Activated CD8-positive, alpha-beta T cell treated with anti-CD3 and anti-CD28 coated beads, Interleukin-2, amount 10 ng/mL, durations not matched to agents 7 days and 5 days (primary cell): ENCODE results near the gene FZD10. TPM values are rescaled to one million over a fixed set of nuclear protein-coding genes. Genes with fewer than 3 reads are reported as not detected.

Source experiments
- ATAC-seq: fragments of 150-1000 bp; cut with Tn5 transposase; one replicate; pipeline ENCODE4 v1.10.0; 2021; ENCODE audit warnings: moderate library complexity
- CTCF ChIA-PET: fragments of 350-600 bp; sonication (Branson Sonifier 250); formaldehyde crosslinking; loops from one replicate; lab custom pipeline; 2021; ENCODE audit warnings: antibody characterized with exemption; lab: Charles Lee
- POLR2A ChIA-PET: fragments of 350-600 bp; sonication (Branson Sonifier 250); formaldehyde crosslinking; loops from one replicate; lab custom pipeline; 2021; ENCODE audit warnings: antibody characterized with exemption; lab: Charles Lee
- DNase-seq: peaks from one replicate; pipeline ENCODE4 v3.0.0-alpha.2; 2020
- H3K27ac Mint-ChIP-seq: one replicate; pipeline ENCODE4 v1.8.0; 2021; ENCODE audit warnings: mild to moderate bottlenecking, mixed read lengths
- H3K27me3 Mint-ChIP-seq: one replicate; pipeline ENCODE4 v1.8.0; 2021; ENCODE audit warnings: low read depth, mixed read lengths
- H3K36me3 Mint-ChIP-seq: one replicate; pipeline ENCODE4 v1.8.0; 2021; ENCODE audit warnings: low read depth, mixed read lengths
- H3K4me1 Mint-ChIP-seq: one replicate; pipeline ENCODE4 v1.8.0; 2021; ENCODE audit warnings: low read depth, mixed read lengths
- H3K4me3 Mint-ChIP-seq: one replicate; pipeline ENCODE4 v1.8.0; 2021; ENCODE audit warnings: mild to moderate bottlenecking, mixed read lengths
- H3K9me3 Mint-ChIP-seq: one replicate; pipeline ENCODE4 v1.8.0; 2022; ENCODE audit warnings: mixed read lengths; ENCODE audit not compliant: insufficient read depth
- total RNA-seq, 2 experiments: library from RNA; stranded (reverse); gene quantifications; one replicate each; pipeline ENCODE4 v1.2.3, GENCODE V29; 2021

The FZD10 gene
- total RNA-seq, 2 experiments from 2014 or later = not detected

DNA sequence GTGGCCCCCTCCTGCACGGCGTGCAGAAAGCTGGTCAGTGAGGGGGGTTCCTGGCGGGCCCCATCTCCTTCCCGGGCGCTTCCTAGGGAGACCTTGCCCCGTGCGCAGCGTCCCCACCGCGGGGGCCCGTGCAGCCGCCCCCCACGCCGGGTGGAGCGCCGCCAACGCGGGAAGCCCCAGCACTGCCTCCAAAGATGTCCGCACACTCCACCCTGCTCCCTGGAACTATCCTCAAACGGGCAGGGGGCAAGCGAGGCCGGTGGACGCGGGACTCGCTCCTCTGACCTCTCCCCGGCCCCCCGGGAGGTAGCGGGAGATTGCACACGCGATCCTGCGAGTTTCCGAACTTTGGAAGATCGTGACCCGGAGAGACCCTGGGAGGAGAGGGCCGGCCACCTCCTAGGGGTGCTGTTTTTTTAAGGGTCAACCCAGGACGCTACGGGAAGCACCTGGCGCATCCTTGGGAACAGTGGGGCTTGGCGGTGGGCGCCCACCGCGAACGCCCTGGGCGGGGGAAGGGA, 1.5 kb upstream of the FZD10 start:
- DNase-seq (no peak), ATAC-seq (no peak)
- Mint-ChIP-seq H3K36me3 (peaks cover 4% of the 10 kb centered on the region), H3K27me3 (peaks cover 26% of the 10 kb centered on the region), H3K4me3 (no peak overlapping the region), H3K27ac (no peak overlapping the region), H3K9me3 (no peaks in the 10 kb centered on the region), H3K4me1 (peaks cover 4% of the 10 kb centered on the region)
- POLR2A ChIA-PET = no interaction called here
- CTCF ChIA-PET = no interaction called here

DNA sequence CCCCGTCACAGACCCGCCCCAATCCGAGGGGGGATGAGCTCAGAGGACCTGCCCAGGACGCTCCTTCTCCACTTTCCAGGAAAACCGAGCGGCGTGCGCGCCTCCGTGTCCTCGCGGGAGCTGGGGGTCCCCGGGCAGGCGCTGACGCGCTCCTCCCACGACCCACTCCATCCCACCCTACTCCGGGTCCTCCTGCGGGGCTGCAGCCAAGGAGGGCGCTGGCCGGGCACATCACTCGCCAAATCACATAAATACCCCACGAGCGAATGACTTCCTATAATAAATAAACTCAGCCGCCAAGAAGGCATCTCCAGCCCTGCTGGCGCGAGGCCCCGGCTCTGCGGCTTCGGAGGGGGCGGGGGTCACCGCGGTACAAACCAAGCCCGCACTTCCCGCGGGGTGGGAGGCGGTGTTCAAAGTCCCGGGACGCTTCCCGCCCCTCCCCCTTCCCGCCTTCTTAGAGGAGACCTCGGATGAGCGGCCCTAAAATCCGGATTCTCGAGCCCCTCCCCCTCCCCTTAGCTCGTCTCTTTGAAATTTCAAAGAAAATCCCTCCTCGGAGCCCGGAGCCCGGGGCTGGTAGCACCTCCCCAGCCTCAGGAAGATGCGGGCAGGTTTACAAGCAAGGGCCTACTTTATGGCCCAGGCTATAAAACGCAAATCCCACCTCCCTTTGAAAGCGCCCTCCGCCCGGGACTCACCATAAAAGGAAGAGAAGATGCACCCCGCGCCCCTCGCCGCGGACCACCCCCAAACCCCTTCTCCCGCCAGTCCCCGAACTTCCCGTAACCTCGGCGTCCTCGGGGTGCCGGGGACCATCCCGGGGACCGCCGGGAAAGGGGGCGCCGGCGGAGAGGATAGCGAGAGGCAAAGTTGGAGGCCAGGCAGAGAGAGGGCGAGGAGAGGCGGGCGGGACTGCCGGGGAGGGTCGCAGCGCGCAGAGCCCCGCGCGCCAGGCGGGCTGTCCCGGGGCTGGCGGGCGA, 712 bp upstream of the FZD10 start:
- Mint-ChIP-seq H3K4me1 (peaks cover 4% of the 10 kb centered on the region), H3K27ac (no peak overlapping the region), H3K9me3 (no peaks in the 10 kb centered on the region), H3K27me3 (peaks cover 33% of the 10 kb centered on the region), H3K4me3 (peak overlapping the region; percentile 18), H3K36me3 (peaks cover 4% of the 10 kb centered on the region)
- no peak for ATAC-seq
- no peak for DNase-seq
- ChIA-PET POLR2A (no interaction called here), CTCF (no interaction called here)

DNA sequence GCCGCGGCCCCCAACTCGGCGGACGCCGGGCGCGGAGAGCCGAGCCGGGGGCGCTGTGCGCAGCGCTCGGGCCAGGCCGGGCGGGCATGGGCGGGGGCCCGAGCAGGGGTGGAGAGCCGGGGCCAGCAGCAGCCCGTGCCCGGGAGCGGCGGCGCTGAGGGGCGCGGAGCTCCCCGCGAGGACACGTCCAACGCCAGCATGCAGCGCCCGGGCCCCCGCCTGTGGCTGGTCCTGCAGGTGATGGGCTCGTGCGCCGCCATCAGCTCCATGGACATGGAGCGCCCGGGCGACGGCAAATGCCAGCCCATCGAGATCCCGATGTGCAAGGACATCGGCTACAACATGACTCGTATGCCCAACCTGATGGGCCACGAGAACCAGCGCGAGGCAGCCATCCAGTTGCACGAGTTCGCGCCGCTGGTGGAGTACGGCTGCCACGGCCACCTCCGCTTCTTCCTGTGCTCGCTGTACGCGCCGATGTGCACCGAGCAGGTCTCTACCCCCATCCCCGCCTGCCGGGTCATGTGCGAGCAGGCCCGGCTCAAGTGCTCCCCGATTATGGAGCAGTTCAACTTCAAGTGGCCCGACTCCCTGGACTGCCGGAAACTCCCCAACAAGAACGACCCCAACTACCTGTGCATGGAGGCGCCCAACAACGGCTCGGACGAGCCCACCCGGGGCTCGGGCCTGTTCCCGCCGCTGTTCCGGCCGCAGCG, 639 bp downstream of the FZD10 start:
- H3K27ac Mint-ChIP-seq = no peak overlapping the region
- ChIA-PET POLR2A (no interaction called here), CTCF (no interaction called here)
- H3K27me3 Mint-ChIP-seq = peaks cover 39% of the 10 kb centered on the region
- H3K36me3 Mint-ChIP-seq = peaks cover 4% of the 10 kb centered on the region
- H3K4me3 Mint-ChIP-seq = no peak overlapping the region
- H3K9me3 Mint-ChIP-seq = no peaks in the 10 kb centered on the region
- no peak for DNase-seq
- H3K4me1 Mint-ChIP-seq = peaks cover 4% of the 10 kb centered on the region
- no peak for ATAC-seq

DNA sequence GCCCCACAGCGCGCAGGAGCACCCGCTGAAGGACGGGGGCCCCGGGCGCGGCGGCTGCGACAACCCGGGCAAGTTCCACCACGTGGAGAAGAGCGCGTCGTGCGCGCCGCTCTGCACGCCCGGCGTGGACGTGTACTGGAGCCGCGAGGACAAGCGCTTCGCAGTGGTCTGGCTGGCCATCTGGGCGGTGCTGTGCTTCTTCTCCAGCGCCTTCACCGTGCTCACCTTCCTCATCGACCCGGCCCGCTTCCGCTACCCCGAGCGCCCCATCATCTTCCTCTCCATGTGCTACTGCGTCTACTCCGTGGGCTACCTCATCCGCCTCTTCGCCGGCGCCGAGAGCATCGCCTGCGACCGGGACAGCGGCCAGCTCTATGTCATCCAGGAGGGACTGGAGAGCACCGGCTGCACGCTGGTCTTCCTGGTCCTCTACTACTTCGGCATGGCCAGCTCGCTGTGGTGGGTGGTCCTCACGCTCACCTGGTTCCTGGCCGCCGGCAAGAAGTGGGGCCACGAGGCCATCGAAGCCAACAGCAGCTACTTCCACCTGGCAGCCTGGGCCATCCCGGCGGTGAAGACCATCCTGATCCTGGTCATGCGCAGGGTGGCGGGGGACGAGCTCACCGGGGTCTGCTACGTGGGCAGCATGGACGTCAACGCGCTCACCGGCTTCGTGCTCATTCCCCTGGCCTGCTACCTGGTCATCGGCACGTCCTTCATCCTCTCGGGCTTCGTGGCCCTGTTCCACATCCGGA, 1.4 kb downstream of the FZD10 start:
- H3K4me3 Mint-ChIP-seq = peak overlapping the region; percentile 45
- peak overlapping the region; percentile 65 for H3K27ac Mint-ChIP-seq
- CTCF ChIA-PET = no interaction called here
- POLR2A ChIA-PET = no interaction called here
- no peak for ATAC-seq
- no peak for DNase-seq
- peaks cover 4% of the 10 kb centered on the region for H3K4me1 Mint-ChIP-seq
- H3K27me3 Mint-ChIP-seq = peaks cover 42% of the 10 kb centered on the region
- no peaks in the 10 kb centered on the region for H3K9me3 Mint-ChIP-seq
- peaks cover 4% of the 10 kb centered on the region for H3K36me3 Mint-ChIP-seq

DNA sequence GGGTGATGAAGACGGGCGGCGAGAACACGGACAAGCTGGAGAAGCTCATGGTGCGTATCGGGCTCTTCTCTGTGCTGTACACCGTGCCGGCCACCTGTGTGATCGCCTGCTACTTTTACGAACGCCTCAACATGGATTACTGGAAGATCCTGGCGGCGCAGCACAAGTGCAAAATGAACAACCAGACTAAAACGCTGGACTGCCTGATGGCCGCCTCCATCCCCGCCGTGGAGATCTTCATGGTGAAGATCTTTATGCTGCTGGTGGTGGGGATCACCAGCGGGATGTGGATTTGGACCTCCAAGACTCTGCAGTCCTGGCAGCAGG, 1.9 kb downstream of the FZD10 start:
- H3K4me1 Mint-ChIP-seq = peaks cover 4% of the 10 kb centered on the region
- H3K4me3 Mint-ChIP-seq = no peak overlapping the region
- H3K27ac Mint-ChIP-seq = no peak overlapping the region
- ChIA-PET CTCF (no interaction called here), POLR2A (no interaction called here)
- H3K36me3 Mint-ChIP-seq = peaks cover 4% of the 10 kb centered on the region
- no peaks in the 10 kb centered on the region for H3K9me3 Mint-ChIP-seq
- H3K27me3 Mint-ChIP-seq = peaks cover 44% of the 10 kb centered on the region
- ATAC-seq (no peak), DNase-seq (no peak)

DNA sequence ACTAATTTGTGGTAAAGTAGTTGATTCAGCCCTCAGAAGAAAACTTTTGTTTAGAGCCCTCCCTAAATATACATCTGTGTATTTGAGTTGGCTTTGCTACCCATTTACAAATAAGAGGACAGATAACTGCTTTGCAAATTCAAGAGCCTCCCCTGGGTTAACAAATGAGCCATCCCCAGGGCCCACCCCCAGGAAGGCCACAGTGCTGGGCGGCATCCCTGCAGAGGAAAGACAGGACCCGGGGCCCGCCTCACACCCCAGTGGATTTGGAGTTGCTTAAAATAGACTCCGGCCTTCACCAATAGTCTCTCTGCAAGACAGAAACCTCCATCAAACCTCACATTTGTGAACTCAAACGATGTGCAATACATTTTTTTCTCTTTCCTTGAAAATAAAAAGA, 2.7 kb downstream of the FZD10 start:
- DNase-seq (no peak), ATAC-seq (no peak)
- Mint-ChIP-seq H3K27ac (no peak overlapping the region), H3K27me3 (peaks cover 45% of the 10 kb centered on the region), H3K9me3 (no peaks in the 10 kb centered on the region), H3K4me3 (no peak overlapping the region), H3K36me3 (peaks cover 4% of the 10 kb centered on the region), H3K4me1 (peaks cover 4% of the 10 kb centered on the region)
- ChIA-PET POLR2A (no interaction called here), CTCF (no interaction called here)

DNA sequence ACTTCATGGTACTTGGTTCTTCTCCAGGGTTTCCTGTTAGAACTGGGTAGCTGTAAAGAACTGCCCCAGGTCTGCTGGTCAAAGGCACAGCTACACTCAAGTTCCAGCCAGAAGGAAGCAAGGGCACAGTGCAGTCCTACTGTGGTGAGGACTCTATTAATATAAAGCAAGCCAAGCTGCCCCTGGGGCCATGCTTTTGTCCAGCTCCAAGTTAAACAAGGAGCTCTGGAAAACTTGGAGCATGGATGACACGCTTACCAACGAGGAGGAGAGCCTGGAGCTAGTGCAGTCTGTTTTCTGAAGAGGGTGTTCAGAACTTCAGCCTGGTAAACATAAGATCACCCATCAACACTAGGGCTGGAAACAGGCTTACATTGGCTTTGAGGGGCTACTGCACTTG, 4.0 kb downstream of the FZD10 start:
- CTCF ChIA-PET = no interaction called here
- Mint-ChIP-seq H3K27ac (no peak overlapping the region), H3K27me3 (peaks cover 49% of the 10 kb centered on the region), H3K36me3 (peaks cover 4% of the 10 kb centered on the region), H3K9me3 (no peaks in the 10 kb centered on the region), H3K4me1 (peaks cover 4% of the 10 kb centered on the region), H3K4me3 (no peak overlapping the region)
- DNase-seq (no peak), ATAC-seq (no peak)
- POLR2A ChIA-PET = no interaction called here

DNA sequence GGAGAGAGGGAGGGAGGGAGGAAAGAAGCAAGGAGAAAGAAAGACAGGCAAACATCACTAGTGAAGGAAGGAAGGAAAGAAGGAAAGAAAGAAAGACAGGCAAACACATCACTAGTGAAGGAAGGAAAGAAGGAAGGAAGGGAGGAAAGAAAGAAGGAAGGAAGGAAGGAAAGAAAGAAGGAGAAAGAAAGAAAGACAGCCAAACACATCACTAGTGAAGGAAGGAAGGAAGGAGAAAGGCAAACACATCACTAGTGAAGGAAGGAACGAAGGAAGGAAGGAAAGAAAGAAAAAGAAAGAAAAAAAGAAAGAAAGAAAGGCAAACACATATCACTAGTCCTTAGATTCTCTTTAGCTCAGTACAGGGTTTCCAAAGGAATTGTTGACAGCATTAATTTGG, 5.3 kb downstream of the FZD10 start:
- POLR2A ChIA-PET = no interaction called here
- CTCF ChIA-PET = interaction anchor here (1.1 kb wide), 1 partner anchor 142 kb away, joined by 4 read pairs; no protein-coding TSS in a partner anchor
- no peak for ATAC-seq
- Mint-ChIP-seq H3K4me1 (peaks cover 4% of the 10 kb centered on the region), H3K27me3 (peaks cover 49% of the 10 kb centered on the region), H3K36me3 (peaks cover 4% of the 10 kb centered on the region), H3K9me3 (no peaks in the 10 kb centered on the region), H3K4me3 (no peak overlapping the region), H3K27ac (no peak overlapping the region)
- no peak for DNase-seq

DNA sequence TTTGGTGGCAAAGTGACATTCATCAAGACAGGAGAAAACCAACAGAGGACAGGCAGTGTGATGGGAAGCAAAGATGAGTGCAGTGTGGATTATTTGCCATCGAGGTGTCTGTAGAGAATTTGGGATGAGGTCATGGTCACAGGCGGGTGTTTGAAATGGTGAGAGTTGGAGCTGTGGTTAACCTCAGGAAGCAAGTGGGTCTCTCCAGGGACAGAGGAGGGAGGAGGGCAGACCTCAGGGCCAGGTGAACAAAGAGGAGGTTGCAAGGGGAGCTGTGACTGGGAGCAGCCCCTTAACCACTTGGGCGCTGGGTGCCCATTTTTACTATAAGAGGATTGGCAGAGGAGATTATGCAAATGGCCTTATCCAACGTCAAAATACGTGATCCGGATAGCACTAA, 7.0 kb downstream of the FZD10 start:
- ChIA-PET POLR2A (no interaction called here), CTCF (no interaction called here)
- DNase-seq (no peak), ATAC-seq (no peak)
- Mint-ChIP-seq H3K4me3 (no peak overlapping the region), H3K9me3 (no peaks in the 10 kb centered on the region), H3K36me3 (no peaks in the 10 kb centered on the region), H3K27ac (no peak overlapping the region), H3K27me3 (peaks cover 40% of the 10 kb centered on the region), H3K4me1 (no peaks in the 10 kb centered on the region)

DNA sequence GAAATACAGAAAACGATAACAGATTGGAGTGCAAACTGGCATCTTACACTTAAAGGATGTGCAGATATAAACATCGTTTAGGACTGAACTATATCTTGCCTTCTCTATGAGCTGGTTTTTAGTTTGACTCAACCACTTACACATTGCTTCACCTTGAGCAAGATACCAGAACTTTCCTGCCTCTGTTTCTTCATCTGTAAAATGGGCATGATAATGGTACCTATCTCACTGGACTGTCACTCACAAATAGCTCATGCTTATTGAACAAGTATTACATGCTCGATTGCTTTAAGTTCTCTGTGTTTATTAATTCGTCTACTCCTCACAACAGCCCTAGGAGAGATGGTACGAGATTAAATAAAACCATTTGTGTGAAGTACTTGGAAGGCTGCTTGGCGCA, 7.7 kb downstream of the FZD10 start:
- CTCF ChIA-PET = no interaction called here
- Mint-ChIP-seq H3K27me3 (peaks cover 36% of the 10 kb centered on the region), H3K9me3 (no peaks in the 10 kb centered on the region), H3K27ac (no peak overlapping the region), H3K36me3 (no peaks in the 10 kb centered on the region), H3K4me3 (no peak overlapping the region), H3K4me1 (no peaks in the 10 kb centered on the region)
- DNase-seq (no peak), ATAC-seq (no peak)
- POLR2A ChIA-PET = no interaction called here

DNA sequence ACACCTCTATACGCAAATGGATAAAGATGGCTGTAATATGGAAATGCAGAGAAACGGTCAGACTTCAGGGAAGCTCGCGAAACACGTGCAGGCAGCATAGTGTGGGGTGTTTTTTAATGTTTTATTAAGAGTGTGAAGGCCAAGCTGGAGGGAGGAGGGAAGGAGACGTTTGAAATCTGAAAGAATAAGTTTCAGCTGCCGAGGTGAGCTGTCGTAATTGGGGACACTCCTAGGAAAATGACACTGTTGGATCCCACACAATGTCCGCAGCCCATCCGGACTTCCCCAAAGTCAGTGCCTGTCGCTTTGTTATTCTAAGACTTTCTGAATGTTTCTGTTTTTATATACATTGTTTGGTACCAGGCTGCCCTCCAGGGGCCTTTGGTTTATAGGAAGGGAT, 8.3 kb downstream of the FZD10 start:
- Mint-ChIP-seq H3K36me3 (no peaks in the 10 kb centered on the region), H3K27ac (no peak overlapping the region), H3K4me3 (no peak overlapping the region), H3K4me1 (no peaks in the 10 kb centered on the region), H3K9me3 (no peaks in the 10 kb centered on the region), H3K27me3 (peaks cover 32% of the 10 kb centered on the region)
- CTCF ChIA-PET = no interaction called here
- POLR2A ChIA-PET = no interaction called here
- no peak for ATAC-seq
- DNase-seq = no peak
